H9 (cell line): ENCODE data around the gene NR2F1-AS1. TPM values are rescaled to one million over a fixed set of nuclear protein-coding genes. Genes with fewer than 3 reads are reported as not detected.

ENCODE experiments used
- DNase-seq: peaks from one replicate; pipeline ENCODE4 v3.0.0-alpha.2; 2017
- H2AFZ ChIP-seq: one replicate; pipeline ENCODE4 v1.6.1; 2013; ENCODE audit warnings: mild to moderate bottlenecking, low read length, control low read depth, moderate library complexity
- H2AK5ac ChIP-seq: 2 replicates; pipeline ENCODE4 v1.6.1; 2013; ENCODE audit warnings: low read length, control low read depth, mixed read lengths; ENCODE audit not compliant: insufficient read length
- H2BK120ac ChIP-seq: one replicate; pipeline ENCODE4 v1.6.1; 2013; ENCODE audit warnings: low read depth, mild to moderate bottlenecking, low read length, control low read depth, inconsistent platforms; ENCODE audit not compliant: poor library complexity, severe bottlenecking
- H2BK12ac ChIP-seq: 2 replicates; pipeline ENCODE4 v1.6.1; 2013; ENCODE audit warnings: low read length, control low read depth, mixed read lengths, low read depth; ENCODE audit not compliant: insufficient read length
- H2BK15ac ChIP-seq: 2 replicates; pipeline ENCODE4 v1.6.1; 2013; ENCODE audit warnings: low read depth, low read length, control low read depth
- H2BK20ac ChIP-seq: one replicate; pipeline ENCODE4 v1.6.1; 2013; ENCODE audit warnings: low read depth, mild to moderate bottlenecking, low read length, control low read depth, inconsistent platforms; ENCODE audit not compliant: poor library complexity, severe bottlenecking
- H2BK5ac ChIP-seq: 2 replicates; pipeline ENCODE4 v1.6.1; 2013; ENCODE audit warnings: low read length, control low read depth, mixed read lengths; ENCODE audit not compliant: insufficient read length
- H3K14ac ChIP-seq: 2 replicates; pipeline ENCODE4 v1.6.1; 2013; ENCODE audit warnings: low read length, control low read depth; ENCODE audit not compliant: insufficient read depth
- H3K18ac ChIP-seq: 2 replicates; pipeline ENCODE4 v1.6.1; 2013; ENCODE audit warnings: low read depth, mild to moderate bottlenecking, mixed read lengths, low read length, control low read depth; ENCODE audit not compliant: insufficient read length
- H3K23ac ChIP-seq: 2 replicates; pipeline ENCODE4 v1.6.1; 2013; ENCODE audit warnings: low read length, control low read depth, mixed read lengths, low read depth; ENCODE audit not compliant: insufficient read length
- H3K23me2 ChIP-seq: 2 replicates; pipeline ENCODE4 v1.6.1; 2013; ENCODE audit warnings: low read depth, mild to moderate bottlenecking, mixed read lengths, low read length, control low read depth; ENCODE audit not compliant: insufficient read length, poor library complexity, severe bottlenecking
- H3K27ac ChIP-seq: 2 replicates; pipeline ENCODE4 v1.5.1; 2013; ENCODE audit warnings: low read length, control low read depth, mixed read lengths, low read depth; ENCODE audit not compliant: insufficient read length
- H3K27me3 ChIP-seq: 2 replicates; pipeline ENCODE4 v1.6.1; 2013; ENCODE audit warnings: low read length, control low read depth, inconsistent platforms; ENCODE audit not compliant: insufficient read depth
- H3K4ac ChIP-seq: 2 replicates; pipeline ENCODE4 v1.6.1; 2013; ENCODE audit warnings: low read depth, mild to moderate bottlenecking, control low read depth, inconsistent platforms, low read length, moderate library complexity
- H3K4me1 ChIP-seq: 2 replicates; pipeline ENCODE4 v1.6.1; 2013; ENCODE audit warnings: low read length, control low read depth, inconsistent platforms; ENCODE audit not compliant: insufficient read depth
- H3K4me2 ChIP-seq: 2 replicates; pipeline ENCODE4 v1.6.1; 2013; ENCODE audit warnings: low read length, control low read depth, mixed read lengths; ENCODE audit not compliant: insufficient read length, insufficient read depth
- H3K56ac ChIP-seq: 2 replicates; pipeline ENCODE4 v1.6.1; 2013; ENCODE audit warnings: low read depth, mild to moderate bottlenecking, mixed read lengths, low read length, control low read depth; ENCODE audit not compliant: insufficient read length
- H3K79me1 ChIP-seq: 2 replicates; pipeline ENCODE4 v1.6.1; 2013; ENCODE audit warnings: low read depth, mild to moderate bottlenecking, moderate library complexity, low read length, control low read depth, inconsistent platforms; ENCODE audit not compliant: insufficient read depth, poor library complexity, severe bottlenecking
- H3K79me2 ChIP-seq: 2 replicates; pipeline ENCODE4 v1.6.1; 2013; ENCODE audit warnings: low read length, control low read depth, inconsistent platforms; ENCODE audit not compliant: insufficient read depth
- H3K9ac ChIP-seq: 2 replicates; pipeline ENCODE4 v1.6.1; 2013; ENCODE audit warnings: low read length, control low read depth, mixed read lengths; ENCODE audit not compliant: insufficient read length; ENCODE audit errors: extremely low read depth
- H3K9me3 ChIP-seq: one replicate; pipeline ENCODE4 v1.6.1; 2013; ENCODE audit warnings: low read depth, low read length, inconsistent platforms; ENCODE audit not compliant: control insufficient read depth
- H3T11ph ChIP-seq: one replicate; pipeline ENCODE4 v1.6.1; 2013; ENCODE audit warnings: mild to moderate bottlenecking, low read length, control low read depth, inconsistent platforms
- H4K20me1 ChIP-seq: one replicate; pipeline ENCODE4 v1.6.1; 2013; ENCODE audit not compliant: control insufficient read depth, insufficient read length, insufficient read depth
- H4K5ac ChIP-seq: 2 replicates; pipeline ENCODE4 v1.6.1; 2013; ENCODE audit warnings: low read depth, mild to moderate bottlenecking, mixed read lengths, low read length, control low read depth; ENCODE audit not compliant: insufficient read length
- H4K8ac ChIP-seq: replicated peaks from 2 replicates; pipeline ENCODE4 v1.6.1; 2013; ENCODE audit warnings: low read length, control low read depth, mixed read lengths, low read depth; ENCODE audit not compliant: insufficient read length
- H4K91ac ChIP-seq: 2 replicates; pipeline ENCODE4 v1.6.1; 2013; ENCODE audit warnings: low read depth, mild to moderate bottlenecking, moderate library complexity, mixed read lengths, low read length, control low read depth; ENCODE audit not compliant: insufficient read length
- H3K27ac Mint-ChIP-seq, 3 experiments: 2 replicates in 2 of 3; 3 replicates in 1 of 3; pipeline ENCODE4 v1.8.0; 2020 to 2021; ENCODE audit warnings: mixed read lengths in 3 of 3, mild to moderate bottlenecking in 1 of 3, moderate library complexity in 1 of 3
- H3K27me3 Mint-ChIP-seq: 2 replicates; pipeline ENCODE4 v1.8.0; 2021; ENCODE audit warnings: low read depth, mild to moderate bottlenecking, moderate library complexity, mixed read lengths
- H3K36me3 Mint-ChIP-seq, 3 experiments: 2 replicates in 2 of 3; 3 replicates in 1 of 3; pipeline ENCODE4 v1.8.0; 2020 to 2021; ENCODE audit warnings: low read depth in 3 of 3, mixed read lengths in 3 of 3; ENCODE audit not compliant: insufficient read depth in 1 of 3
- H3K4me1 Mint-ChIP-seq, 2 experiments: 2 replicates each; pipeline ENCODE4 v1.8.0; 2020; ENCODE audit warnings: mixed read lengths in 2 of 2
- H3K4me3 Mint-ChIP-seq, 2 experiments: 2 replicates in 1 of 2; 3 replicates in 1 of 2; pipeline ENCODE4 v1.8.0; 2020 to 2021; ENCODE audit warnings: mild to moderate bottlenecking in 2 of 2, mixed read lengths in 2 of 2, moderate library complexity in 1 of 2
- H3K9me3 Mint-ChIP-seq, 2 experiments: 2 replicates in 1 of 2; 3 replicates in 1 of 2; pipeline ENCODE4 v1.8.0; 2020; ENCODE audit warnings: mild to moderate bottlenecking in 2 of 2, mixed read lengths in 2 of 2, moderate library complexity in 1 of 2
- WGBS: extraction: QIAGEN DNeasy Blood & Tissue Kit; methylation state at CpG from one replicate; pipeline ENCODE4 v1.1.7; 2013; ENCODE audit warnings: missing lambda C conversion rate, low lambda C conversion rate, mixed read lengths; ENCODE audit not compliant: insufficient read length; ENCODE audit errors: extremely low coverage; 5-methylcytosine and 5-hydroxymethylcytosine counted together
- total RNA-seq: library from RNA; stranded (reverse); gene quantifications from 2 replicates; pipeline ENCODE4 v1.2.1, GENCODE V29; 2021
- TF ChIP-seq, protein P1 (sequence below): fragments of 200-600 bp; sonication (generic); conservative IDR thresholded peaks from 3 replicates; pipeline ENCODE4 v1.8.0; 2021; ENCODE audit warnings: antibody characterized with exemption, mild to moderate bottlenecking

NR2F1-AS1 gene
- total RNA-seq, 1 experiment from 2014 or later, result 1.9 TPM

DNA sequence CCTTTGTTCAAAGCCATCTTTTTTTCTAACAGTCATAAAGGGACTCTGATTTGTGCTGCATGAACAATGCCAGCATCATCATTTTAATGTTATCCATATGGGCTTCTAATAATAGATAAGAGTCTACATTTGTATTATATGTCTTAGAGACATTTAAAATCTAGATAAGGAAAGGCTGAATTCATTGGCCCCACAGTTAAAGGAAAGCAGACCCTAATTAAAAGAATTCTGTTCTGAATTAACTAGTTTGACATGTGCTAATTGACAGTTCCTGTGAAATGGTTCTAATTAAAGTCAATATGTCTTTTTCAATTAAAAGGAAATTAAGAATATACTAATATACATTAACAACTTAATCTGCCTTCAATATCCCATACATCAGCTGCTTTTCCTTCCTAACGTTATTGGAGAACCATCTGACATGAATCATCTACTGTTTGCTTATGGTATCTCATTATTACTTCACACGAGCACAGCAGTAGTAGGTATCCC lies 104.7 kb downstream of the NR2F1-AS1 start:
- H4K8ac ChIP-seq, result no peak overlapping the region
- no peak overlapping the region for H2BK20ac ChIP-seq
- no peak overlapping the region for H2BK120ac ChIP-seq
- H3K23ac ChIP-seq, result no peak overlapping the region
- H3K56ac ChIP-seq, result no peak overlapping the region
- H2AFZ ChIP-seq, result no peak overlapping the region
- Mint-ChIP-seq H3K4me3 (no peak overlapping the region), H3K4me1 (no peaks in the 10 kb centered on the region), H3K27me3 (no peaks in the 10 kb centered on the region), H3K9me3 (peaks cover 8 to 12% of the 10 kb centered on the region in 2 experiments; a peak in 4 of 5 replicates), H3K36me3 (peaks cover 4 to 10% (median 5%) of the 10 kb centered on the region in 3 experiments; a peak in 6 of 7 replicates), H3K27ac (no peak overlapping the region)
- no peak overlapping the region for H3K4ac ChIP-seq
- H3T11ph ChIP-seq, result no peak overlapping the region
- no peak overlapping the region for H2AK5ac ChIP-seq
- no peak for DNase-seq
- H4K5ac ChIP-seq, result no peak overlapping the region
- H3K9ac ChIP-seq, result no peak overlapping the region
- no peak overlapping the region for H2BK5ac ChIP-seq
- WGBS, result no CpG with 5 or more reads among the region's 2 CpGs
- H3K27ac ChIP-seq, result no peak overlapping the region
- H3K4me2 ChIP-seq, result no peak overlapping the region
- no peaks in the 10 kb centered on the region for H3K23me2 ChIP-seq
- H2BK15ac ChIP-seq, result no peak overlapping the region
- H3K9me3 ChIP-seq, result no peaks in the 10 kb centered on the region
- H4K20me1 ChIP-seq, result no peaks in the 10 kb centered on the region
- H3K14ac ChIP-seq, result no peak overlapping the region
- H3K27me3 ChIP-seq, result no peaks in the 10 kb centered on the region
- no peaks in the 10 kb centered on the region for H3K79me2 ChIP-seq
- no peak overlapping the region for H4K91ac ChIP-seq
- H3K4me1 ChIP-seq, result no peaks in the 10 kb centered on the region
- H3K79me1 ChIP-seq, result no peaks in the 10 kb centered on the region
- H2BK12ac ChIP-seq, result no peak overlapping the region
- no peak overlapping the region for H3K18ac ChIP-seq
- TF ChIP-seq, protein P1, sequence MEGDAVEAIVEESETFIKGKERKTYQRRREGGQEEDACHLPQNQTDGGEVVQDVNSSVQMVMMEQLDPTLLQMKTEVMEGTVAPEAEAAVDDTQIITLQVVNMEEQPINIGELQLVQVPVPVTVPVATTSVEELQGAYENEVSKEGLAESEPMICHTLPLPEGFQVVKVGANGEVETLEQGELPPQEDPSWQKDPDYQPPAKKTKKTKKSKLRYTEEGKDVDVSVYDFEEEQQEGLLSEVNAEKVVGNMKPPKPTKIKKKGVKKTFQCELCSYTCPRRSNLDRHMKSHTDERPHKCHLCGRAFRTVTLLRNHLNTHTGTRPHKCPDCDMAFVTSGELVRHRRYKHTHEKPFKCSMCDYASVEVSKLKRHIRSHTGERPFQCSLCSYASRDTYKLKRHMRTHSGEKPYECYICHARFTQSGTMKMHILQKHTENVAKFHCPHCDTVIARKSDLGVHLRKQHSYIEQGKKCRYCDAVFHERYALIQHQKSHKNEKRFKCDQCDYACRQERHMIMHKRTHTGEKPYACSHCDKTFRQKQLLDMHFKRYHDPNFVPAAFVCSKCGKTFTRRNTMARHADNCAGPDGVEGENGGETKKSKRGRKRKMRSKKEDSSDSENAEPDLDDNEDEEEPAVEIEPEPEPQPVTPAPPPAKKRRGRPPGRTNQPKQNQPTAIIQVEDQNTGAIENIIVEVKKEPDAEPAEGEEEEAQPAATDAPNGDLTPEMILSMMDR, result no peak
